ENCODE measurements around the gene ZIC1.

Gene ZIC1

GRCh38 chr3:147410116-147410525 is 956 bp downstream of the ZIC1 start:
- DNase-seq (ENCODE audit: low spot score): no peak

- DNase-seq (ENCODE audit: low spot score): no peak
Observed at GRCh38 chr3:147410526-147411237, 1.5 kb downstream of the ZIC1 start.

- DNase-seq (ENCODE audit: low spot score): no peak
Observed at GRCh38 chr3:147411238-147411814, 2.2 kb downstream of the ZIC1 start.

- no peak for DNase-seq (ENCODE audit: low spot score)
Observed at GRCh38 chr3:147411815-147412241, 2.7 kb downstream of the ZIC1 start.

- DNase-seq (ENCODE audit: low spot score): no peak
Observed at GRCh38 chr3:147412261-147412916, 3.2 kb downstream of the ZIC1 start.

- no peak for DNase-seq (ENCODE audit: low spot score)
Observed at GRCh38 chr3:147412917-147413685, 3.9 kb downstream of the ZIC1 start.

GRCh38 chr3:147413686-147414389 is 4.7 kb downstream of the ZIC1 start:
- no peak for DNase-seq (ENCODE audit: low spot score)

- DNase-seq (ENCODE audit: low spot score): no peak
Observed at GRCh38 chr3:147414390-147415138, 5.4 kb downstream of the ZIC1 start.

GRCh38 chr3:147415286-147415685 is 6.1 kb downstream of the ZIC1 start:
- DNase-seq (ENCODE audit: low spot score): no peak

- DNase-seq (ENCODE audit: low spot score): peak; percentile 17
Observed at GRCh38 chr3:147415874-147416273, 6.7 kb downstream of the ZIC1 start.

GRCh38 chr3:147416931-147417330 is 7.8 kb downstream of the ZIC1 start:
- DNase-seq (ENCODE audit: low spot score): no peak

GRCh38 chr3:147417551-147418295 is 8.6 kb downstream of the ZIC1 start:
- no peak for DNase-seq (ENCODE audit: low spot score)

- DNase-seq (ENCODE audit: low spot score): no peak
Observed at GRCh38 chr3:147418371-147418781, 9.2 kb downstream of the ZIC1 start.

- no peak for DNase-seq (ENCODE audit: low spot score)
Observed at GRCh38 chr3:147418808-147419701, 9.9 kb downstream of the ZIC1 start.

- no peak for DNase-seq (ENCODE audit: low spot score)
Observed at GRCh38 chr3:147419781-147420224, 10.6 kb downstream of the ZIC1 start.

GRCh38 chr3:147420353-147421183 is 11.4 kb downstream of the ZIC1 start:
- no peak for DNase-seq (ENCODE audit: low spot score)

- DNase-seq (ENCODE audit: low spot score): no peak
Observed at GRCh38 chr3:147421184-147421912, 12.2 kb downstream of the ZIC1 start.

- no peak for DNase-seq (ENCODE audit: low spot score)
Observed at GRCh38 chr3:147422196-147422595, 13.0 kb downstream of the ZIC1 start.
